Activated naive CD8-positive, alpha-beta T cell treated with anti-CD3 and anti-CD28 coated beads, Interleukin-2, amount 50 U/mL, for 16 hours (primary cell): ENCODE results near the gene RBM24.
"Not testable (repeated sequence)": the region's sequence is repeated elsewhere in the genome, so short reads cannot be mapped to it uniquely, and the experiment has no call there.

Experiments
- DNase-seq: peaks from one replicate; pipeline ENCODE4 v3.0.0-alpha.2; 2020; ENCODE audit warnings: low read depth, low spot score

RBM24 gene

DNA sequence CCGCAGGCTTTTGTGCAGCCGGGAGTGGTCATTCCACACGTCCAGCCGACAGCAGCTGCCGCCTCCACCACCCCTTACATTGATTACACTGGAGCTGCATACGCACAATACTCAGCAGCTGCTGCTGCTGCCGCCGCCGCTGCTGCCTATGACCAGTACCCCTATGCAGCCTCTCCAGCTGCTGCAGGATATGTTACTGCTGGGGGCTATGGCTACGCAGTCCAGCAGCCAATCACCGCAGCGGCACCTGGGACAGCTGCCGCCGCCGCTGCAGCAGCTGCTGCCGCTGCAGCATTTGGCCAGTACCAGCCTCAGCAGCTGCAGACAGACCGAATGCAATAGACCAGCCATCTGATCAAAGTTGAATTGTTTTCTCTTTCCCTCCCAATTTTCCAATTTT, 10.6 kb downstream of the RBM24 start:
- no peak for DNase-seq

DNA sequence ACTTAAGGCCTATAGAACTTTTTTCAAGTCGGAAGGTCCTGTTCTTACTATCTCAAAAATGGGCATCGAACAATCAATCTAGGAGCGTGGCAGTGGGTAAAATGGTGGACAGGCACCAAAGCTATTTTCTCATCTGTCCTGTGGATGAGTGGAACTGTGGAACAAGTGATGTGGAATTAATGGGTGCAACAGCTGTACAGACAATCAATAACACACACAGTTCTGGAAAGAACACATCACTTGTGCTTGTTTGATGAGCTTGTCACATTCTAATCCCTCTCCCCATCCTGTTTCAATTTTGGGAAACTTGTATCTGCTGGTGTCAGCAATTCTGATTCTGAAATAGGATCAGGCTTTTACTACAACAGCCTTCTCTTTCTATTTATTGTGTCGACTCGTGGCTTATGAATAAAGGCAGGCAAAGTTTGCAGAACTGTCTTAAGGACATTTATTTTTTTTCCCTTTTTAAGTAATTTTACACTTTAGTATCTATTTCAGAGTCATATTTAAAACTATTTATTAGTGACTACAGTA, 11.5 kb downstream of the RBM24 start:
- DNase-seq, result no peak

DNA sequence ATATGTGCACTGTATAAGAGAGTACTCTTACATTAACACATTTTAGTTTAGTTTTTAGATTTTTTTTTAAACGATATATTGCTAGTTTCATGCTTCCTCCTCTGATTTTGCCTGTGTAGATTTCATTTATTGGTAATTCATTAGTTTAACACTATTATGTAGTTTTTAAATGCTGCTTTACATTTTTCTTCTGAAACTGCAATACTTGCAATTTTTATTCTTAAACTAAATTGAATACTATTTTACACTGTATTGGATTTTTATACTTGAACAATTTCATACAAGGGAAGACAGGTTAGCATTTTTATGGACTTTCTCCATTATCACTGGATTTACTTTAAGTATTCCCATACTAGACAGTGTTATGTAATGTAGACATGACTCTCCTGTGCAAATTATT, 12.2 kb downstream of the RBM24 start:
- no peak for DNase-seq

DNA sequence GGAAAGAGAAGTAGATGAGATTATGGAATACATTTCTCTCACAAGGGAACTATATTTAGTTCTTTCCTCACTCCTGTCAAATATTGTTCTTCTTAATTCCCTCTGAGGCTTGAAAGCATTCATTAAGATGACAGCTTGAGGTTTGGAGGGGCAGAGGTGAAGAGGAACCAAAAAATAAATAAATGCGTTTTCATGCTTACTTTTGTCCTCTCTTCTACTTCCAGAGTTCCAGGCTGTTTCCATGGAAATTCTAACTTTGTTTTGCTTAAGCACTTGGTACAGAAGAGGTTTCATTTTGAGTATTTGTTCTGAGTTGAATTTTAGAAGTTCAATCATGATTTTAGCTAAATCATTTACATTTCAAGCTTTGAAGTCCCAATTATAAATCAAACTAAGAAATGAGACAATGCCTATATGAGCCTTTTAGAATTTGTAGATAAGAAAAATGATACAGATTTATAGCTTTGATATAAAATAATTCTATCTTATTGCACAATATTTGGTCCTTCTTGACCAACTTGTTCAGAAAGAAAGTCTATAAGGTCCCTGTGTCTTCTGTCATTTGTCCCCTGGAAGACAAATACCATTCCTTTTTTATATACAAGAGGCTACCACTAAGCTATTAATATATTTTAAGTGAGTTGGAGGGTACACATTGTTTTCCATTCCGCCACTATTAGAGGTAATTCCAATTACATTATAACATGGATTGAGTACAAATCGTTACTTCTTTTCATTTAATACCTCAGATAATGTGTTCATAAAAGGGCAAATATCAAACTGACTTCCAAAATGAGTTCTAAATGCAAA, 16.3 kb downstream of the RBM24 start:
- DNase-seq, result no peak

DNA sequence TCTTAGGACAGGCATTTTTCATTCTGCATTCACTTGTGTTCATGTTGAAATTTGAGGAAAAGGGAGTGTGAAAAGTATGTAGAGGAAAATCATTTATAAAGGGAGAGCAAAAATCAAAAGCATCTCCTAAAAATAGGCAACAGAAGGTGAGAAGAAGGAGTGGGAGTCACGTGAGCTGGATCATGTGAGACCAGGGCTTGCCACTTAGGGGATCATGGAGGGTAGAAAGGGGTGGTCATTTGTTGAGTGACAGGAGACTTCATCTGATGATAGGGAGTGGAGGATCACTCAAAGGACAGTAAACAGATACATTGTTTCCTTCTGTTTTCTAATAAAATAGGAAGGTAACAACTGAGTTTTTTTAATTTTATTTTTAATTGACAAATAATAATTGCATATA, 17.1 kb downstream of the RBM24 start:
- DNase-seq, result no peak

DNA sequence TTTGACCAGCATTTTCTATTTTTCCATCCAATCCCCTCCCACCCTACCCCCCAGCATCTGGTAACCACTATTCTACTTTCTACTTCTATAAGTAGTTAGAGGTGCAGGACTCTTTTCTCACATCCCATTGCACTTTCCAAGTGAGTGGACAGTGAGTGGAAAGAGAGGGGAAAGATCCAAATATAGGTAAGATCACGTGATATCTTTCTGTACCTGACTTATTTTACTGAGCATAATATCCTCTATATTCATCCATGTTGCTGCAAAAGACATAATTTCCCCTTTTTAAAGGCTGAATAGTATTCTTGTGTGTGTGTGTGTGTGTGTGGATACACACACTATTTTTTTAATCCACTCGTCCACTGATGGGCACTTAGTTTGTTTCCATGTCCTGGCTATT, 18.1 kb downstream of the RBM24 start:
- DNase-seq, result no peak

DNA sequence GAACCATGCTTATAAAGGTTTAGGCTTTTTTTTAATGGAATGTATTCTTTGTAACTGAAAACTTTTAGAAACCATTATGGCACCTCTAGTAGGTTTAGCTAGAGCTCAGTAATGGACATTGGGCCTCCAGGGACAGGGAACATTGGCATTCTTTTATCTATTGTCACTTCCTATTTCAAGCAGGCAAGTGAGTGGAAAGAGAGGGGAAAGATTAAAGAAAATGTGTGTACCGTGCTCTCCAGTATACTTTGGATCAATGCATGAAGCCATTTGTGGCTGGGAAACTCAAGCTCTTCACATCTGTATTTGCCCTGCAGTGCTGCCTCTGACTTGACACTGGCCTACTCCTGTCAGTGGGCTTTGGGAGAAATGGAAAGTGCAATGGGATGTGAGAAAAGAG, 18.6 kb downstream of the RBM24 start:
- no peak for DNase-seq

DNA sequence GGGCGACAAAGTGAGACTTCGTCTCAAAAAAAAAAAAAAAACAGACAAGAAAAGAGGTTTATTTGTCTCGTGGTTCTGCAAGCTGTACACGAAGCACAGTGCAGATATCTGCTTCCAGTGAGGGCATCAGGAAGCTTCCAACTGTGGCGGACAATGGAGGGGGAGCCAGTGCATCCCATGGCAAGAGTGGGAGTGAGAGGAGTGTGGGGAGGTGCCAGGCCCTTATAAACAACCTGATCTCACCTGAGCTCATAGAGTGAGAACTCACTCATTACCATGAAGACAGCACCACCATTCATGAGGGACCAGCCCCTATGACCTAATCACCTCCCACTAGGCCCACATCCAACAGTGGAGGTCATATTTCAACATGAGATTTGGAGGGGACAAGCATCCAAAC, 19.5 kb downstream of the RBM24 start:
- DNase-seq, result no peak

DNA sequence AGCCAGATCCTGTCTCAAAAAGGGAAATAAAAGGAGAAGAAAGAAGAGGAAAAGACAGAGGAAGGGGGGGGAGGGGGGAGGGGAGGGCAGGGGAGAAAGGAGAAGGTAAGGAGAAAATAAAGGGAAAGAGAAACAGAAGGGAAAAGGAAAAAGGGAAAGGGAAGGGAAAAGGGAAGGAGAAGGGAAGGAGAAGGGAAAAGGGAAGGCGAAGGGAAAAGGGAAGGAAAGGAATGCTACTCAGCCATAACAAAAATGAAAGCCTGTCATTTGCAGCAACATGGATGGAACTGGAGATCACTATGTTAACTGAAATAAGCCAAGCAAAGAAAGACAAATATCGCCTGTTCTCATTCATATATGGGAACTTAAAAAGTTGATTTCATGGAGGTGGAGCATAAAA, 22.3 kb downstream of the RBM24 start:
- no peak for DNase-seq

DNA sequence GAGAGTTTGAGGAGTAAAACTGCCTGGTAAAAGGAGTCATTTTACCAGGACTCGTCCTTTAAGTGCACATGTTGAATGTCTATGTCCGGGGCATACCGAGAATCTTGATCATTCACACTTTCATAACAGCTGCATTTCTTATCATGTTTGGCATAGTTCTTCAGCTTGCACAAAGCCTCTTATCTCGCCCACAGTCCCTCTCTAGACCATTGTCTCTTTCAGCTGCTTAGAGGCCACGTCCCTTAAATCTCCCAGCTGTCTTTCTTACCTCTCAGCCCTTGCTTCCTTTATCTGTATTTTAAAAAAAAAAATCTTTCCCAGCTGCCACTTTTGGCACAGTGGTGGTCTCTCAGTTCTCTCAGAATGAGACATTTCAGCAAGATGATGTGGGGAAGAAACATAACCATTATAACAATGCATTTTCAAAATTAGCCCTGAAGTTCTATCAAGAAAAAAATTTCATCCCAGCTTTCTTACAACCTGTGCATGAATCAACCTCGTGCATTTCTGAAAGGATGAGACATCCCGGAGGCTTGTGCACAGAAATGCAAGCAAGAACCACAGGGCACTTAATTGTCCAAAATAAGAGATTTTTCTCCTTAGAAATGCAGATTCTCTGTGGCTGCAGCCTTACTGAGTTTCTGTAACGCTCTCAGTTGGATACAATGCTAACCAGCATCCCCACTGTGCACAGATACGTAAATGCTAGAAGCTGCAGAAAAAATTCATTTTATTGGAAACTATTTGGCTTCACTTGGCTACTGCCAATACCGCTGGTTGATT, 24.2 kb downstream of the RBM24 start:
- no peak for DNase-seq

DNA sequence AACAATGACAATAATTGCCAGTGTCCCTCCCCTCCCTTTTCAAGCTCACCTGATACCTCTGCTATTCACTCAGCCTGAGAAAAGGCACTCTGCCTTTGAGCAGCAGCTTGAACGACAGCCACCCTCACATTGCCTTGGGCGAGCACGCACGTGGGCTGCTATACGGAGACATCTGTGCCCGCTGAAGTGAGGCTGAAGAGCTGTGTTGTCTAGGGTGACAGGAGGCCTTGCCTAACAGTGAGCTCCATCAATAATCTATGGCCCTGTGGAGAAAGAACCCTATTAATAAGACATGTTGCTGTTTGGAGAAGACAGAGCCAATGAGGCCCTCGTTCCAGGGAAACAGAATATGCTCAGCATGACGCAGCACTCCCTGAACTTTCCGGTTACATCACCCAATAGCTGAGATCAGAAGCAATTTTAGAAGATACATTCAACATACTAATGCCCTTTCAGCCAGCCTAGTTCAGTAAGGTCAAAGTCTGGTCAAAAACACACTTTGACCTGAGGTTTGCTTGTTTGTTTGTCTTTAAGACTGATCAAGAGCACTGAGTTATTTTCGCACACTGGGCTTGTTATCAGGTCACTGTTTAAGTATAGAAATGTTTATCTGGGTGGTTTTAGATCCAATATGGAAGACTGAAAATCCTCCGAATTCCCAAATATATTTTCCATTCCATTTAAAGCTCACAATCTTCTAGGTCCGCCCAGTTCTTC, 30.6 kb downstream of the RBM24 start:
- DNase-seq, result no peak

DNA sequence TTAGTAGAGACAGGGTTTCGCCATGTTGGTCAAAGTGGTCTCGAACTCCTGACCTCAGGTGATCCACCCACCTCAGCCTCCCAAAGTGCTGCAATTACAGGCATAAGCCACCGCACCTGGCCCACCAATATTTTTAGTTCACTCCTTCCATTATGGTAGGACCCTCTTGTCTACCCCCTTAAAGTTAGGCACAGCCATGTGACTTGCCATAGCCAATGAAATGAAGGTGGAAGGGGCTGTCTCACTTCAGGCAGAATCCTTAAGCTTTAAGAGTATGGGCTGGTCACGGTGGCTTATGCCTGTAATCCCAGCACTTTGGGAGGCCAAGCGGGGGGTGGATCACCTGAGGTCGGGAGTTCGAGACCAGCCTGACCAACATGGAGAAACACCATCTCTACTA, 32.1 kb downstream of the RBM24 start:
- not testable (repeated sequence) for DNase-seq

DNA sequence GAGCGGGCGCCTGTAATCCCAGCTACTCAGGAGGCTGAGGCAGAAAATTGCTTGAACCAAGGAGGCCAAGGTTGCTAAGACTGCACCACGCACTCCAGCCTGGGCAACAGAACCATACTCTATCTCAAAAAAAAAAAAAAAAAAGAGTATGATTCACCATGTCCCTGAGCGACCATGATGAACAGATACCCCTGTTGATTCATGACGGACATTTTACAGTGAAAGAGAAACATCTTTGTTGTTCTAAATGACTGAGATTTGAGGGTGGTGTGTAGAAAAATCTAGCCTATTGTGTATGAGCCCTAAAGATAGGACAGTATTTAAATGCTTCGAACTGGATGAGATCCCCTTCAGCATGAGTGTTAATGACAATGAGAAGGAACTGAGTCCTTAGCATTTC, 32.8 kb downstream of the RBM24 start:
- DNase-seq, result no peak

DNA sequence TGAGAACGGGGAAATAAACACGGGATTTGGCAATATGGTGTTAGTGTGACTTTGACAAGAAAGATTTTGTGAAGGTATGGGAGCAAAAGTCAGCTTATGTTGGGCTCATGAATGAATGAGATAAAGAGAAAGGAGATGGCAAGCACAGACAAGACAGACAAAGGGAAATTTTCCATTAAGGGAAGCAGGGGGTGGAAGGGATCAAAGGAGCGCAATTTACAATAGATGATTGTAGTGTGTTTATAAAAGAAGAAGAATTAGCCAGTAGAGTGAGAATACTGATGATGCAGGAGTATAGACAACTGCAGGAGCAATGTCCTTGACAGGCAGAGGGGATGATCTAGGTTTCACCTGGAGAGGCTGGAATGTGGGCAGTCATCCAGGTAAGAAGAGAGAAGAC, 34.1 kb downstream of the RBM24 start:
- no peak for DNase-seq

DNA sequence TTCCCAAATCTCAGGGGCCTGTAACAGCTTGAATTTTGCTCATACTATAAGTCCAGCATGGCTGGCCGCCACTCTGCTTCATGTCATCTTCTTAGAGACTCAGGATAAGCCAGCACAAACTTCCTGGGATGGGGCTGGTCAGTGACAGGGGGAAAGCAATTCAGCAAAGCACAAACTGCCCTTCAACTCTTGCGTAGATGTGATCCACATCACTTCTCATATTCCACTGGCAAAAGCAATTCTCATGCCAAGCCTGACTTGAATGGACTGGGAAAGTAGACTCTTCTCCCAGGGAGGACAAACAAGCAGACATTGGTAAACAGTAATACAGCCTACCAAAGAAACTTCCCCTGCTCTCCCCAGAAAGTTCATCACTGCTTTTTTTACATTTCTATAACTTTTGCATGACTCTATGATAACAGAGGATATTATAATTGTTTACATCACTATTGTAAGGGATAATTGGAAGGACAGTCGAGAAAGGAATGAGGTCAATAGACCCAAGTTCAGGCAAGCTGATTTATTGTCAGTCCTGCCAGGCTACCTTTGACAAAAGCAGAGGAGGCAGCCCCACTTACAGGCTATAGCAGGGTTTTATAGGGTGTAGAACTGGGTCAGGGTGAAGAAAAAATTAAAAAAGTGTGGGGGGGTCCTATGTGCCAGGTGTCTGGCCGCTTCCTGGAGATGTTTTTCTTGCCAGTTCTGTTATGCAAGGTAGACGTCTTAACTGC, 37.4 kb downstream of the RBM24 start:
- no peak for DNase-seq

DNA sequence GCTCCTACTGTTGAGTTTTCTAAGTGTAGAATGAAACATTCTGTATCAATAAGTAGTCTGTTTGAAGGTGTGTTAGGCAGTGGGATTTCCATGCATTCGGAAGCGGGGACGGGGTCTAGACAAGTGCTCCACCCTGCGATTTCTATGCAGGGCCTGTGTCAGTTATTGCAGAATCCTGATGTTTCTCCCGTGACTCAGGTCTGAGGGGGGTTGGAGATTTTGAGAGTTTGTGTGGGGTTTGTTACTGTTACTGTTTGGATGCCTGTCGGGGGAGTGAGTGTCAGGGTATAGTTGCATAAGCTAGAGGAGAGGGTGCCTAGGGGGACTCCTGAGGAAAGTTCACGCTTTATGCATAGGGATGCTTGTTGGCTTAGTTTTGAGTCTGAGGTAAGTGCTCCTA, 39.1 kb downstream of the RBM24 start:
- not testable (repeated sequence) for DNase-seq

DNA sequence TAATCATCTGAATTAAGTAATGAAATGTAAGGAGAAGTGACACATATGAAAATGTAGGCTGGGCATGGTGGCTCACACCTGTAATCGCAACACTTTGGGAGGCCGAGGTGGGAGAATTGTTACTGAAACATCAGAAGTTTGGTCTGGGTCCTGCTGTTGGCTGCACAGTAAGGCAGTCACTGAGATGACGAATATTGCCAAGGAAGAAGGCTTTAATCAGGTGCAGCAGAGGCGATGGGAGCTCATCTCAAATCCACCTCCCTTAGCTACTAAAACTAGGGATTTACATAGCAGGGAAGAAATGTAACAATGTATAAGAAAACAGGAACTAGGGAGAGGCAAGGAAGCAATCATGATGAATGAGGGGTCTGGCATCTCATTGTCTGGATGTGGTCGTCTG, 50.1 kb downstream of the RBM24 start:
- no peak for DNase-seq

DNA sequence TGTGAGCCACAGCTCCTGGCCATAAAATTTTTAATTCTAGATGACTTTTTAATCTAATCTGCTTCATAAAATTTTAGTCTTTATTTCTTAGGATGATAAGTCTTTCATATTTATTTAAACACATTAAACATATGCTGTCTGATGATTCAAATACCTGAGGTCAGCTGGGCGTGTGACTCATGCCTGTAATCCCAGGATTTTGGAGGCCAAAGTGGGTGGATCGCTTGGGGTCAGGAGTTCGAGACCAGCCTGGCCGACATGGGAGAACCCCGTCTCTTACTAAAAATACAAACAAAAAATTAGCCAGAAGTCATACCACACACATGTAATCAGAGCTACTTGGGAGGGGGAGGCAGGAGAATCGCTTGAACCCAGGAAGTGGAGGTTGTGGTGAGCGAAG, 53.1 kb downstream of the RBM24 start:
- DNase-seq, result no peak

DNA sequence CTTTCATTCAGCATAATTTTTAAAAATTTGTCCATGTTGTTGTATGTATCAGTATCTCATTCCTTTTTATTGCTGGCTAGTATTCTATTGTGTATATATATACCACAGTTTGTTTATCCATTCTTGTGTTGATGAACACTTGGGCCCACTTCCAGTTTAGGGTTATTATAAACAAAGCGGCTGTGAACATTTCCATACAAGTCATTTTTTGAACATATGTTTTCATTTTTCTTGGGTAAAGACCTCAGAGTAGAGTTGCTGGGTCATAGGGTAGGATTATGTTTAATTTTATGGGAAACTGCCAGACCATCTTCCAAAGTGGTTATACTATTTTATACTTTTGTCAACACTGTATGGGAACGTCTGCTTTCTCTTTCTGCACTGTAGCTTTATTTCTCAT, 55.3 kb downstream of the RBM24 start:
- DNase-seq, result no peak

DNA sequence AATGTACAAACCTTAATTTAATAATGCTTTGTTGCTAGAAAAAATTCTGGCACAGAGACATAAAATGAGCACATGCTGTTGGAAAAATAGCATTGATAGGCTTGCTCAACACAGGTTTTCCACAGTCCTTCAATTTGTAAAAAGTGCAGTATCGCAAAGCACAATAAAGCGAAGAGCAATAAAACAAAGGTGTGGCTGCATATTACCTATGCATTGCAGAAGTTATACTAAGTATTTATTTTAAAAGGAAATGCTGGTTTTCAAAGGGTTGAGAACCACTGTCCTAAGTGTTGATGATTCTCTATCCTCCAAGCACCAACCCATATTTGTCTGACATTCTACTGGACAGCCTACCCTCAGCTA, 58.1 kb downstream of the RBM24 start:
- DNase-seq, result no peak

DNA sequence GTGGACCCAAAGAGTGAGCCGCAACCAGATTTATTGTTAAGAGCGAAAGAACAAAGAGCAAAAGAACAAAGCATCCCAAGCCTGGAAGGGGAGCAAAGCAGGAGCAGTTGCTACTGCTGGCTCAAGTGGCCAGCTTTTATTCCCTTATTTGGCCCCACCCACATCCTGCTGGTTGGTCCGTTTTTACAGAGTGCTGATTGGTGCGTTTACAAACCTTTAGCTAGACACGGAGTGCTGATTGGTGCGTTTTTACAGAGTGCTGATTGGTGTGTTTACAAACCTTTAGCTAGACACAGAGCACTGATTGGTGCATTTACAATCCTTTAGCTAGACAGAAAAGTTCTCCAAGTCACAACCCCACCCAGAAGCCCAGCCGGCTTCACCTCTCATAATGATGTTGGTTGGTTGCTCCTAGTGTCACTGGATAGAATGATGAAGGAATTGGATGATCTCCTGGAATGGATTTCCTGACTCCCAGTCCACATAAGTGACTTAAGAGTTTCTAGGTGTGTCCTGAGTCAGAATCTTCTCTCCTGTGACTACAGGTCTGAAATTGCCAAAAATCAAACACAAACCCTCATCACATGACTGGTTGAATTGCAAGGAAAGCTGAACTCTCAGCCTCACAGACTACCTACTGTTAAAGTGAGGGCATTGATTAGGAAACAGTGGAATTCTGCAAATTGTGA, 60.1 kb downstream of the RBM24 start:
- no peak for DNase-seq
